Activated B cell treated with CpG ODN at 0.5 μM for 24 hours (primary cell): ENCODE results near the gene CCT5. TPM values are rescaled to one million over a fixed set of nuclear protein-coding genes. Genes with fewer than 3 reads are reported as not detected.
"Not testable (repeated sequence)": the region's sequence is repeated elsewhere in the genome, so short reads cannot be mapped to it uniquely, and the experiment has no call there.

Experiments used
- ATAC-seq: fragments of 200-7000 bp; cut with Tn5 transposase; one replicate; pipeline ENCODE4 v1.10.0; 2021; ENCODE audit warnings: low read depth, mild to moderate bottlenecking, moderate library complexity
- CTCF ChIA-PET: fragments of 350-600 bp; sonication (Branson Sonifier 250); formaldehyde crosslinking; loops from one replicate; lab custom pipeline; 2021; ENCODE audit warnings: antibody characterized with exemption; lab: Charles Lee
- POLR2A ChIA-PET: fragments of 350-600 bp; sonication (Branson Sonifier 250); formaldehyde crosslinking; loops from one replicate; lab custom pipeline; 2021; ENCODE audit warnings: antibody characterized with exemption; lab: Charles Lee
- DNase-seq: peaks from one replicate; pipeline ENCODE4 v3.0.0; 2022
- H3K27ac Mint-ChIP-seq: one replicate; pipeline ENCODE4 v1.8.0; 2020; ENCODE audit warnings: mixed read lengths
- H3K27me3 Mint-ChIP-seq: one replicate; pipeline ENCODE4 v1.8.0; 2021; ENCODE audit warnings: mixed read lengths
- H3K36me3 Mint-ChIP-seq: one replicate; pipeline ENCODE4 v1.8.0; 2021; ENCODE audit warnings: low read depth, mixed read lengths
- H3K4me1 Mint-ChIP-seq: one replicate; pipeline ENCODE4 v1.8.0; 2021; ENCODE audit warnings: mixed read lengths
- H3K4me3 Mint-ChIP-seq: one replicate; pipeline ENCODE4 v1.8.0; 2020; ENCODE audit warnings: mild to moderate bottlenecking, mixed read lengths
- H3K9me3 Mint-ChIP-seq: one replicate; pipeline ENCODE4 v1.8.0; 2020; ENCODE audit warnings: mixed read lengths
- intact Hi-C: fragments of 100-400 bp; cut with micrococcal nuclease; formaldehyde crosslinking; loops from one replicate; pipeline ENCODE4 v1.15.1; 2024
- total RNA-seq: library from RNA; stranded (reverse); gene quantifications from 2 replicates; pipeline ENCODE4 v1.2.3, GENCODE V29; 2022
- TF ChIP-seq, protein P1 (sequence below): fragments of 200-600 bp; IDR thresholded peaks from one replicate; pipeline ENCODE4 v1.8.0; 2022; ENCODE audit warnings: antibody characterized with exemption, mild to moderate bottlenecking

Gene CCT5
- total RNA-seq, 1 donor from 2014 or later = 203 TPM

DNA sequence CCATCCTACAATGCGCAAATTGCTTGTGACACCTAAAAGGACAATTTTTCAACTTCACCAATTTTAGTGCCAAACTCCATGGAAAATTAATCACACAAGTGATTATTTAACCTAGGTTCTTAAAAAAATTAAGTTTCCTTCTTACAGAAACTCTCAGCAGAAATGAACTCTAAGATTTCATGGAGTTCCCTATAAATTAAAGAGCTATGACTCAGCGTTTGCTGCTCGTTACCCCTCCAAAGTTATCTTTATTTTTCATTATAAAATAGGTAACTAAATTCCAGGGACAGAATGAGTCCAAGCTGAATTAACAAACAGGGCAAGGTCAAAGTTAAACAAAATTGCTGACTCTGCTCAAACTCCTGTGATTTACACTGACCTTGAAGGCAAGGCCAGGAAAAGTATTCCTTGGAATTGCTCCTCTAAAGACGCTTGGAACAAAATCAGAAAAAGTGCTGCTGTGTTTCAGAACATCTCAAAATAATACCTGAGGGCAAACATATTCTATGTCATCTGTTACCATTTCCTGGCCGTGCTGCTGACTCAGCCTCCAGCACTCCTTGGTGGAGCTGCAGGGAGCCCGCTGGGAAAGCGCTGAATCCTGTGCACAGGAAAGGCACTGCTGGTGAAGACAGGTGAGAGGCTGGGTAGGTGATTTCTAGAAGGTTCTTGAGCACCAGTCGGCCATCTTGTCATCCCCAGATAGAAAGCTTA lies 60.1 kb downstream of the CCT5 start:
- Mint-ChIP-seq H3K27ac (no peak overlapping the region), H3K4me3 (no peak overlapping the region), H3K9me3 (no peaks in the 10 kb centered on the region), H3K27me3 (peaks cover 29% of the 10 kb centered on the region), H3K4me1 (peaks cover 11% of the 10 kb centered on the region), H3K36me3 (no peaks in the 10 kb centered on the region)
- ChIA-PET POLR2A (no interaction called here), CTCF (no interaction called here)
- ATAC-seq (no peak), DNase-seq (no peak)
- intact Hi-C loops = loop anchor here (2.0 kb wide), 1 partner anchor 43 kb away; the partner anchor contains the start of gene MARCHF6
- TF ChIP-seq, protein P1, sequence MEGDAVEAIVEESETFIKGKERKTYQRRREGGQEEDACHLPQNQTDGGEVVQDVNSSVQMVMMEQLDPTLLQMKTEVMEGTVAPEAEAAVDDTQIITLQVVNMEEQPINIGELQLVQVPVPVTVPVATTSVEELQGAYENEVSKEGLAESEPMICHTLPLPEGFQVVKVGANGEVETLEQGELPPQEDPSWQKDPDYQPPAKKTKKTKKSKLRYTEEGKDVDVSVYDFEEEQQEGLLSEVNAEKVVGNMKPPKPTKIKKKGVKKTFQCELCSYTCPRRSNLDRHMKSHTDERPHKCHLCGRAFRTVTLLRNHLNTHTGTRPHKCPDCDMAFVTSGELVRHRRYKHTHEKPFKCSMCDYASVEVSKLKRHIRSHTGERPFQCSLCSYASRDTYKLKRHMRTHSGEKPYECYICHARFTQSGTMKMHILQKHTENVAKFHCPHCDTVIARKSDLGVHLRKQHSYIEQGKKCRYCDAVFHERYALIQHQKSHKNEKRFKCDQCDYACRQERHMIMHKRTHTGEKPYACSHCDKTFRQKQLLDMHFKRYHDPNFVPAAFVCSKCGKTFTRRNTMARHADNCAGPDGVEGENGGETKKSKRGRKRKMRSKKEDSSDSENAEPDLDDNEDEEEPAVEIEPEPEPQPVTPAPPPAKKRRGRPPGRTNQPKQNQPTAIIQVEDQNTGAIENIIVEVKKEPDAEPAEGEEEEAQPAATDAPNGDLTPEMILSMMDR = no peak

DNA sequence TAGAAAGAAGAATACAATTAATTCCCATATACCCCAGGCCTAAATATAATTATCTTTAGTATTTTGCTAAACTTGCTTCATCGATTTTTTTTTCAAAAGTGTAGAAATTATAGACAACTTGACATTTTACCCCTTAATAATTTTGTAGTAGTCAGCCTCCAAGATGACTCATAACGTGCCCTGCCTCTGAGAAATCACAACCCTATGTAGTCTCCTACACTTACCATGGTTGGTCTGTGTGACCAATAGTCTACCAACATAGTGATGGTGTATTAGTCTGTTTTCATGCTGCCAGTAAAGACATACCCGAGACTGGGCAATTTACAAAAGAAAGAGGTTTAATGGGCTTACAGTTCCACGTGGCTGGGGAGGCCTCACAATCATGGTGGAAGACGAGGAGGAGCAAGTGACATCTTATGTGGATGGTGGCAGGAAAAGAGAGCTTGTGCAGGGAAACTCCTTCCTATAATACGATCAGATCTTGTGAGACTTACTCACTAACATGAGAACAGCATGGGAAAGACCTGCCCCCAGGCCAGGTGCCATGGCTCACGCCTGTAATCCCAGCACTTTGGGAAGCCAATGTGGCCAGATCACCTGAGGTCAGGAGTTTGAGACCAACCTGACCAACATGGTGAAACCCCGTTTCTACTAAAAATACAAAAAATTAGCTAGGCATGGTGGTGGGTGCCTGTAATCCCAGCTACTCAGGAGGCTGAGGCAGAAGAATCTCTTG lies 60.9 kb downstream of the CCT5 start:
- Mint-ChIP-seq H3K27me3 (peaks cover 27% of the 10 kb centered on the region), H3K4me1 (peaks cover 11% of the 10 kb centered on the region)
- ATAC-seq, CTCF ChIA-PET, H3K27ac Mint-ChIP-seq, H3K36me3 Mint-ChIP-seq, POLR2A ChIA-PET, H3K4me3 Mint-ChIP-seq, H3K9me3 Mint-ChIP-seq, DNase-seq: not testable (repeated sequence)
- intact Hi-C loops = loop anchor here (2.0 kb wide), 1 partner anchor 42 kb away; the partner anchor contains the start of gene MARCHF6

DNA sequence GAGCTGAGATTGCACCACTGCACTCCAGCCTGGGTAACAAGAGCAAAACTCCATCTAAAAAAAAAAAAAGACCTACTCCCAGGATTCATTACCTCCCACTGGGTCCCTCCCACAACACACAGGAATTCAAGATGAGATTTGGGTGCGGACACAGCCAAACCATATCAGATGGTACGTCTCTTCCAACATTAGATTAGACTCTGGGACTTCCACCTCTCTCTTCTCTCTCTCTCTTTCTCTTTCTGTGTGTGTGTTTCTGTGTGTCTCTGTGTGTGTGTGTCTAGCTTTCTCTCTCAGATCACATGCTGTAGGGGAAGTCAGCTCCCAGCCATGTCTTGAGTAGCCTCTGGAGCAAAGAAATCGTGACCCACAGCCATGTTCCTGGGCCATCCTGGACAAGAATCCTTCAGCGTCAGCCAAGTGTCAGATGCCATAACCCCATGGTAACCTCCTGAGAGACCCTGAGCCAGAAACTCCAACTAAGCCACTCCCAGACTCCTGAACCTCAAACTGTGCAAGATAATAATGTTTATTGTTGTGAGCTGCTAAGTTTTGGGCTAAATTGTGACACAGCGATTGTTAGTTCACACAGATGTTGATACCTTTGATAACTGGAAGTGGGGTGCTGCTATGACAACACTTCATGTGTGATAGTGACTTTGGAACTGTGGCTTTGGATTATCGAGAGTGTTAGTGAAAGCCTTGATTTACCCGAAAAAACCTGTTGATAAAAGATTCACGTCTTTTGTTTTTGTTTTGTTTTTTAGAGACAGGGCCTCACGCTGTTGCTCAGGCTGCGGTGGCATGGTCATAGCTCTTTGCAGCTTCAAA lies 61.7 kb downstream of the CCT5 start:
- ATAC-seq (no peak), DNase-seq (no peak)
- no peak overlapping the region for H3K27ac Mint-ChIP-seq
- intact Hi-C loops = loop anchor here (2.0 kb wide), 1 partner anchor 41 kb away; the partner anchor contains the start of gene MARCHF6
- ChIA-PET POLR2A (no interaction called here), CTCF (no interaction called here)
- no peaks in the 10 kb centered on the region for H3K36me3 Mint-ChIP-seq
- no peak overlapping the region for H3K4me3 Mint-ChIP-seq
- H3K27me3 Mint-ChIP-seq = peaks cover 19% of the 10 kb centered on the region
- no peaks in the 10 kb centered on the region for H3K9me3 Mint-ChIP-seq
- peaks cover 8% of the 10 kb centered on the region for H3K4me1 Mint-ChIP-seq
- TF ChIP-seq, protein P1 = no peak

DNA sequence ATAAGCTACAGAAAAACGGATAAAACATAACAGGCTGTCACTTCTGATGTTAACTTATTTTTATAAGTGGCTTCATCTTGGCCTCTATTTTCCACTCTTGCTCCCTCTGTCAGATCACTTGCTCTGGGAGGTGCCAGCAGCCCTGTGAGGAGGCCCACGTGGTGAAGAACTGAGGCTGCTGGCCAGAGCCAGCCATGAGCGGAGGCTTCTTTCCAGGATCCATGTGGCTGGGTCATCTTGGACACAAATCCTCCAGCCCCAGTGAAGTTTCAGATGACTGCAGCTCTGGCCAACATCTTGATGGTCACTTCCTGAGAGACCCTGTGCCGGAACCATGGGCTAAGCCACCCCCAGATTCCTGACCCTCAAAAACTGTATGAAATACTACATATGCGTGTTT lies 65.1 kb downstream of the CCT5 start:
- ChIA-PET CTCF (no interaction called here), POLR2A (interaction anchor here (1.6 kb wide), 1 partner anchor 38 kb away, joined by 4 read pairs; the partner anchor contains the start of gene MARCHF6)
- Mint-ChIP-seq H3K36me3 (no peaks in the 10 kb centered on the region), H3K4me3 (no peak overlapping the region), H3K27me3 (peaks cover 2% of the 10 kb centered on the region), H3K4me1 (no peaks in the 10 kb centered on the region), H3K27ac (no peak overlapping the region), H3K9me3 (no peaks in the 10 kb centered on the region)
- intact Hi-C loops = no loop called here
- TF ChIP-seq, protein P1 = no peak
- DNase-seq = no peak
- no peak for ATAC-seq

Other genes with a start within 250 kb of the CCT5 start
- 16.2 and 19.4 TPM in 2 replicates for gene ATPSCKMT, start 392 bp upstream of the CCT5 start, total RNA-seq
- gene CMBL, start 57.6 kb downstream of the CCT5 start, total RNA-seq = not detected in 2 replicates
- gene MARCHF6, start 103.4 kb downstream of the CCT5 start, total RNA-seq = 116 and 124 TPM in 2 replicates
- gene ROPN1L, start 191.6 kb downstream of the CCT5 start, total RNA-seq = 0.49 TPM in 1 of 2 replicates, not detected in the other